Posterior vena cava (tissue), 2 donors: Measurements from ENCODE around the gene DAP3. TPM values are rescaled to one million over a fixed set of nuclear protein-coding genes. Genes with fewer than 3 reads are reported as not detected.
"Not testable (repeated sequence)": the region's sequence is repeated elsewhere in the genome, so short reads cannot be mapped to it uniquely, and the experiment has no call there.

Source experiments
- DNase-seq: peaks from one replicate; pipeline ENCODE4 v3.0.0-alpha.2; 2020; ENCODE audit warnings: low spot score
- intact Hi-C, 2 donors: fragments of 100-400 bp; cut with DNase I; formaldehyde crosslinking; loops; one replicate each; pipeline versions ENCODE4 v1.14.1 to v1.14.2; 2022 to 2023
- total RNA-seq, 2 donors: library from RNA; stranded (reverse); fragmentation: NEBNext Ultra II Directional; extraction: Animal tissue kit (Norgen Biotek cat#: 25700); gene quantifications; one replicate each; pipeline ENCODE4 v1.2.1, GENCODE V29; 2021
- donor health status: DM: yes; HTN: yes; CAD: no.
- donor health status: DM: yes; HTN: yes; CAD: no.

DAP3 gene
- total RNA-seq, 2 donors from 2014 or later = 62.6 to 66.7 TPM

DNA sequence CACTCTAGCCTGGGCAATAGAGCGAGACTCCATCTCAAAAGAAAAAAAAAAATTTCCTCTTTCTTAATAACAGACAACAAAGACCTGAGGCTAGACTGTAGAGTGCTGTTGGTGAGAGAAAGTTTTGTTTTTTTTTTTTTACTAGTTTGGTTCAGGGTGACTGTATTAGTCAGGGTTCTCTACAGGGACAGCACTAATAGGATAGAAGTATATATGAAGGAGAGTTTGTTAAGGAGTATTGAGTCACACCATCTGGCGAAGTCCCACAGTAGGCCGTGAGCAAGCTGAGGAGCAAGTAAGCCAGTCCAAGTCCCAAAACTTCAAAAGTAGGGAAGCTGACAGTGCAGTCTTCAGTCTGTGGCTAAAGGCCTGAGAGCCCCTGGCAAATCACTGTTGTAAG lies 22.6 kb downstream of the DAP3 start:
- DNase-seq = not testable (repeated sequence)

DNA sequence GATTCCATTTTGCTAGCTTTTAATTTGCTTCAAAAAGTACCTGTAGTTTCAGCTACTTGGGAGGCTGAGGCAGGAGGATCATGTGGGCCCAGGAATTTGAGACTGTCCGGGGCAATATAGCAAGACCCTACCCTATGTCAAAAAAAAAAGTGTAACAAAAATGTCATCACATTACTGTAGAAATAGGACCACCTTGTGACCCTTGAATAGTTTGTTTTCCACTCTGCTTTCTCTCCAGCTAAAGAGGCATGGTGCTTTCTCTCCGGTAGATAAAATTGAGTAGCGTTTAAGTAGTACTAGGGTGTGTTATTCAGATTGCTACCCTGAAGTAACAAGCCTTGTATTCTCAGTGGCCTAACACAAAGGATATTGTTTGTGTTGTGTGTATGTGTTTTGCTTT lies 23.7 kb downstream of the DAP3 start:
- intact Hi-C loops, DNase-seq: not testable (repeated sequence)

More for the DNA sequence above, 22.6 kb downstream of the DAP3 start:
- intact Hi-C loops = not testable (repeated sequence)

DNA sequence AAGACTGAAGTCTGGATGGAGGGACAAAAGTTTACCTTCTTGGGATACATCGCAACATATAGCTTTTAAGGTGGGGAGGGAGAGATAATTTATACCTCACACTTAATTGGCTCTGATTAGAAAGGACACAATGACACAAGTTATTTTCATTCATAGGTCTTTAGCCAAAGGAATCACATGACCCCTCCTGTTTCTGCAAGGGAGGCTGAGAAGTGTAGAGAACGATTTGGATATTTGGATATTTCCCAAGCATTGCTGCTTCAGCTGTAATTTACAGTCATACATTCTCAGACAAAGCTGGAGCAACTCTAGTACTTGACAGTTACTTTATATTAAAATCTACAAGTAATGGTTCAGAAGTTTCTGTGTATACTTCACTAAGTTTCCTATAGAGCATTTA lies 24.2 kb downstream of the DAP3 start:
- no peak for DNase-seq
- intact Hi-C loops = no loop called here

DNA sequence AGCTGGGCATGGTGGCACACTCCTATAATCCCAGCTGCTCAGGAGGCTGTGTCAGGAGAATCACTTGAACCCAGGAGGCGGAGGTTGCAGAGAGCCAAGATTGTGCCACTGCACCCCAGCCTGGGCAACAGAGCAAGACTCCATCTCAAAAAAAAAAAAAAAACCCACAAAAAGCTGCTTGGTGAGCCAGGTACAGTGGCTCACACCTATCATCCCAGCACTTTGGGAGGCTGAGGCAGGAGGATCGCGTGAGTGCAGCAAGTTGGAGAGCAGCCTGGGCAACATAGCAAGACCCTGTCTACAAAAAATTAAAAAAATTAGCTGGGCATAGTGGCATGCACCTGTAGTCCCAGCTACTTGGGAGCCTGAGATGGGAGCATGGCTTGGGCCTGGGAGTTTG lies 26.2 kb downstream of the DAP3 start:
- intact Hi-C loops, DNase-seq: not testable (repeated sequence)

DNA sequence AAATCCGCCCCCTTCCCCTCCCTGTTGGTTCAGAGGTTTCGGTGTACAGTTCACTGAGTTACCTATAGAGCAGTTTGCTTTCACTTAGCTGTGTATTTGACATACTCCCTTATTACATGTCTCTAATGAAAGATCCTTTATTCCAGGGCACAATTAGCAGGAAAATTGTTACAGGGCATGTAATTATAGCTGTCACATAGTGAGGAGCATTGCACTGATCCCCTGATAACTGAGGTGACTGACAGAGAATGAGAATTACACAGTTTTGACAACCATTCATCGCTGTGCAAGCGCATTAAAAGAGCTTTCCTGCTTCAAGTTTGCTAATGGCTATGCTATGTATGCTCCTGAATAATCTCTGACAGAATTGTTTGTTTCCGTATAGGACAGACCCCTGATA lies 26.9 kb downstream of the DAP3 start:
- DNase-seq = no peak
- intact Hi-C loops = no loop called here

DNA sequence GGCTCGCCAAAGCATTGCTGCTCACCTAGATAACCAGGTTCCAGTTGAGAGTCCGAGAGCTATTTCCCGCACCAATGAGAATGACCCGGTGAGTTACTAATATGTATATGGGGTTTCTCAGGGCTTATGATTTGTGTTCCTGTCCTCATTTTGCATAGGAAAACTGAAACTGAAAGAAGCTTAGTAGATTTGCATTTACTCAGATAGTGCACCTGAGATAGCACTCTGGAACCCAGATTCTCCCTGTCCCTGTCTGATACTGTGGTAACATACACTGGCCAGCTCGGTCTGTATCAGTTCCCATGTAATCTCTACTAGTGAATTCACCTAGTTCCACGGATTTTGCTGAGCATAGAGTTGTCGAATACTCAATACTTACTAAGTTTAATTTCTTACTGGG lies 28.1 kb downstream of the DAP3 start:
- intact Hi-C loops = no loop called here
- DNase-seq = no peak

DNA sequence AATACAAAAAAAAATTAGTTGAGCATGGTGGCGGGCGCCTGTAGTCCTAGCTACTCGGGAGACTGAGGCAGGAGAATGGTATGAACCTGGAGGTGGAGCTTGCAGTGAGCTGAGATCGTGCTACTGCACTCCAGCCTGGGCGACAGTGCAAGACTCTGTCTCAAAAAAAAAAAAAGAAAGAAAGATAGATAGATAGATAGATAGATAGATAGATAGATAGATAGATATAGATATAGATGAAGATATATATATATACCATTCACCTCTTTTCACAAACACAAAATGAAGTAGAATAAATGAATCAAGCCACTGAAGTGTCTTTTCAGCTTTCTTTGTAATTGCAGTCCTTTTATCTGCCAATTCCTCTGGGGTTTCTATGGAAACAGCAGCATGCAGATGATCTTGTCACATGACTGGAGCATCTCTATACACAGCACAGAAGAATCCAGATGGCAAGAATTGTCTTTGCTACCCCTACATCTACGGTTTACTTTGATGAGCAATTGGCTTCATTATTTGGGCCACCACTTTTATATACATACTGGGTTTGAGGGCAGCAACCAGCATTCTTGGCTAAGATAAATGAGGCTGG lies 29.7 kb downstream of the DAP3 start:
- DNase-seq, intact Hi-C loops: not testable (repeated sequence)

DNA sequence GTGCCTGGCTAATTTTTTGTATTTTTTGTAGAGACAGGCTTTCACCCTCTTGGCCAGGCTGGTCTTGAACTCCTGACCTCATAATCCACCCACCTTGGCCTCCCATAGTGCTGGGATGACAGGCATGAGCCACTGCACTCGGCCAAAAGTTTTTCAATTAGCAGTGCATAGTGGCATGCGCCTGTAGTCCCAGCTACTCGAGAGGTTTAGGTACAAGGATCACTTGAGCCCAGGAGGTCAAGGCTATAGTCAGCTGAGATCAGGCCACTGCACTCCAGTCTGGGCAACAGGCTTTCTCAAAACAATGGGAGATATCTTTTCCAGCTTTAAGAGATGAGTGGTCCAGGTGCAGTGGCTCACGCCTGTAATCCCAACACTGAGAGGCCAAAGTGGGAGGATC lies 30.8 kb downstream of the DAP3 start:
- DNase-seq = no peak
- intact Hi-C loops = no loop called here

DNA sequence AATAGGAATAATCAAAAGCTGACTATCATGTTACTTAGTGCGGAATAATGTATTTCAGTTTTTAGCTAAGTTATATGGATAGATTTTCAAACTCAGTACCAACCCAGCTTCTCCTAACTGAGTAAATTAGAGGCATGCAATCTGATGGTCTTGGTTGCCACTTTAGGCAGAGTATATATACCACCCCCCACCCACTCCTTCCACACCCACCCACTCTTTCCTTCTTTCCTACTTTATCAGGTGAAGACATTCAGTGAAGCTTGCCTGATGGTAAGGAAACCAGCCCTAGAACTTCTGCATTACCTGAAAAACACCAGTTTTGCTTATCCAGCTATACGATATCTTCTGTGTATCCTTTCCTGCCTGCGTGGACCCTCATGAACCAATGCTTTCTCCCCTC lies 36.3 kb downstream of the DAP3 start:
- no peak for DNase-seq
- intact Hi-C loops = no loop called here

DNA sequence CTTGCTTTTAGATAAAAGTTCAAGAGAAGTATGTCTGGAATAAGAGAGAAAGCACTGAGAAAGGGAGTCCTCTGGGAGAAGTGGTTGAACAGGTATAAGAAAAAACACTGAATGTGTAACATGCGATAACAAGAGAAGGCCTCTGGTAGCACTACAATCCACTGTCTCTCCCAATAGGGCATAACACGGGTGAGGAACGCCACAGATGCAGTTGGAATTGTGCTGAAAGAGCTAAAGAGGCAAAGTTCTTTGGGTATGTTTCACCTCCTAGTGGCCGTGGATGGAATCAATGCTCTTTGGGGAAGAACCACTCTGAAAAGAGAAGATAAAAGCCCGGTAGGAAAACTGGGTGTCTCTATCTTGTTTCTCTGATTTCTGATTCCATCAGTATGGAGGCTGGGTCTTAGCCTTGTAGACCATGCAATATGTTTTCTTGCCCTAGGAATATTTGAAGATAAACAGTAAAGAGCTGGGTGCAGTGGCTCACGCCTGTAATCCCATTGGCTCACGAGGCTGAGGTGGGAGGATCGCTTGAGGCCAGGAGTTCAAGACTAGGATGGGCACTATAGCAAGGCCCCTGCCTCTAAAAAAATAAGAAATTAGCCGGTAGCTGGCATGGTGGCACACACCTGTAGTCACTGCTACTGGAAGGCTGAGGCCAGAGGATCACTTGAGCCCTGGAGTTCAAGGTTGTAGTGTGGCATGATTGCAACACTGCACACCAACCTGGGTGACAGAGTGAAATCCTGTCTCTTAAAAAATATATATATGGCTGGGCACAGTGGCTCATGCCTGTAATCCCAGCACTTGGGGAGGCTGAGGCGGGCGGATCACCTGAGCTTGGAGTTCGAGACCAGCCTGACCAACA lies 40.4 kb downstream of the DAP3 start:
- no peak for DNase-seq

DNA sequence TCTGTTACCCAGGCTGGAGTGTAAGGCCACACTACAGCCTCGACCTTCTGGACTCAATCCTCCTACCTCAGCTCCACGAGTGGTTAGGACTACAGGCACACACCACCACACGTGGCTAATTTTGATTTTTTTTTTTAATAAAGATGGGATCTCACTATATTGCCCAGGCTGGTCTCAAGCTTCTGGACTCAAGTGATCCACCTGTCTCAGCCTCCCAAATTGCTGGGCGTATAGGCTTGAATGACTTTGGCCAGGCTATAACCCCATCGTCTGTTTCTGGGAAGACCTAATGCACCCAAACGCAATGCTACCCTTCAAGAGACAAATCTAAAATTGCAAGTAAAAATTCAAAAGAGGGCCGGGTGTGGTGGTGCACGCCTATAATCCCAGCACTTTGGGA lies 52.1 kb downstream of the DAP3 start:
- intact Hi-C loops = no loop called here
- no peak for DNase-seq

More for the DNA sequence above, 40.4 kb downstream of the DAP3 start:
- intact Hi-C loops = no loop called here

DNA sequence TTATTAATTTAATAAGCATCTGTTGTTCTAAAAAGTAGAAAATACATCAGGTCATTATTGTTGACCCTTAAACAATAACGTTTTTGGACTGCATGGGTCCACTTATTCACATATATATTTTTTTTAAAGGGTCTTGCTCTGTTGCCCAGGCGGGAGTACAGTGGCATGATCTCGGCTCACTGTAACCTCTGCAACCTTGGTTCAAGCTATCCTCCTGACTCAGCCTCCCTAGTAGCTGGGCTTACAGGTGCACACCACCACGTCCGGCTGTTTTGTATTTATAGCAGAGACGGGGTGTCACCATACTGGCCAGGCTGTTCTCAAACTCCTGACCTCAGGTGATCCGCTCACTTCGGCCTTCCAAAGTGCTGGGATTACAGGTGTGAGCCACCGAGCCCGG lies 53.0 kb downstream of the DAP3 start:
- intact Hi-C loops = no loop called here
- DNase-seq = no peak

DNA sequence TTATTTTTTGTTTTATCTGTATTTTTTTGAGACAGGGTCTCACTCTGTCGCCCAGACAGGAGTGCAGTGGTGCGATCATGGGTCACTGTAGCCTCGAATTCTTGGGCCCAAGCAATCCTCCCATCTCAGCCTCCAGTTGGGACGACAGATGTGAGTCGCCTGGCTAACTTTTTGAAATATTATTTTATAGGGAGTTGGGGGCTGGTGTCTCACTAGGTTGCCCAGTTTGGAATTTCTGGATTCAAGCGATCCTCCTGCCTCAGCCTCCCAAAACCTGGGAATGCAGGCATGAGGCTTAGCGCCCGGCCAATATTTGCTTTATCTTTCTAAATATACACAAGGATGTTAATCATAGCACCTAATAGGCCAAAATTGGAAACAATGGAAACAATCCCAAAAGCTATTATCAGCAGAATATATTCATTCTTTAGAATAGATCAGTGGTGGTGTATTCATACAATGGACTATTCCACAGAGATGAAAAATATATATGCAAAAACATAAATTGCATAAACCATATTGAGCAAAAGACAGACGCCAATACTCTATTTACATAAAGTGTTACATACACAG lies 55.9 kb downstream of the DAP3 start:
- intact Hi-C loops = no loop called here

DNA sequence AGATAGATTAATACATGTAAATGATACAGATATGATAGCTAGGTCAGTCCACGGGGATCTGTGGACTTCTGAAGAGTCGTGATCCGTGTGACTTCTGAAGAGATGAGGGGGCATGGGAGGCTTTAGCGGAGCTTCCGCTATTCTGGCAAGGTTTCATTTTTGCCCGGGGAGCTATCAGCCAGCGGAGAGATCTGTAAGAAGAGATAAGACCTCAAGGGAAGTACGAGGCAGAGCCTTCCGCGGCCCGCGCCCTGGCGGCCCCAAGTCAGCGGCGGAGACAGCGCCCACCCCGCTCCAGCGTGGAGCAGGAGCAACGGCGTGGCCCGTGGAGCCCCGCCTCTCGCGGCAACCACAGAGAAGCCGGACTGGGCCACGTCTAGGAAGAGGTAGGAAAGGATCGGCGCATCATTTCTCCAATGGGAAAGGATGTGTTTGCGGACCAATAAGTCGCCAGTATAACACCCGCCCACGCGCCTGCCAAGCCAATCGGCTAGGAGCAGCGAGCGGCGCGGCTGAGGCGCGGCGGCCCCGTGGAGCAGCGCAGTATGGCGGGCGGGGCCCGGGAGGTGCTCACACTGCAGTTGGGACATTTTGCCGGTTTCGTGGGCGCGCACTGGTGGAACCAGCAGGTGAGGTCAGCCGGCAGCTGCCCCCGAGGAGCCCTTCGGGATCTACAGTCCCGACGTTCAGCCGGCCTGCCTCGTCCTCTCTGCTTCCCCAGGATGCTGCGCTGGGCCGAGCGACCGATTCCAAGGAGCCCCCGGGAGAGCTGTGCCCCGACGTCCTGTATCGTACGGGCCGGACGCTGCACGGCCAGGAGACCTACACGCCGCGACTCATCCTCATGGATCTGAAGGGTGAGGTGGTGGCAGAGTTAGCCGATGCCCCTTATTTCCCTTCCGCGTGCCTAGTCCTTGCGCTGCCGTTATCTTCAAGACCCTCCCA lies 56.7 kb downstream of the DAP3 start:
- intact Hi-C loops = not testable (repeated sequence)
- DNase-seq = peak; percentile 99

More for the DNA sequence above, 55.9 kb downstream of the DAP3 start:
- DNase-seq = no peak

DNA sequence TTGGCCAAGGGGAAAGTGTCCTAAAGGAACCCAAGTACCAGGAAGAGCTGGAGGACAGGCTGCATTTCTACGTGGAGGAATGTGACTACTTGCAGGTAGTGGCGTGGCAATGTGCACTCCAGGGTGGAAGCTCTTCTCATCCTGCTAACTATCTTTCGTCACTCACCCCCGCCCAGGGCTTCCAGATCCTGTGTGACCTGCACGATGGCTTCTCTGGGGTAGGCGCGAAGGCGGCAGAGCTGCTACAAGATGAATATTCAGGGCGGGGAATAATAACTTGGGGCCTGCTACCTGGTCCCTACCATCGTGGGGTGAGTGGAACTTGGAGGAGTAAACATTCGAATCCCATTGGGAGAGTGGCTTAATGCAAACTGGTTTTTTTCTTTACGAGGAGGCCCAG lies 58.7 kb downstream of the DAP3 start:
- DNase-seq, intact Hi-C loops: not testable (repeated sequence)

DNA sequence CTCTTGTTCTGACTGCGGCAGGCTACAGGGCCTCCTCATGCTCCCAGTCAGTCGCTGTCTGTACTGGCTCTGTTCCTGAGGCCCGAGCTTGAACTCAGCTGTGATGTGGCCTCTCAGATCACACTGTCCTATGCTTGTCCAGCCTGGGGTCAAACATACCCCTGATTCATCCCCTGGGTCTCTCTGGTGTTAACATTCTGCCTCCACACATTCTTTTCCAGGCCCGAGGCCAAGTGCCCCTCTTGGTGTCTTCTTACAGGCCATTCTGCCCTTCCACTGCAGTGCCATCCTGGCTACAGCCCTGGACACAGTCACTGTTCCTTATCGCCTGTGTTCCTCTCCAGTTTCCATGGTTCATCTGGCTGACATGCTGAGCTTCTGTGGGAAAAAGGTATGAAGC lies 59.2 kb downstream of the DAP3 start:
- DNase-seq, intact Hi-C loops: not testable (repeated sequence)

DNA sequence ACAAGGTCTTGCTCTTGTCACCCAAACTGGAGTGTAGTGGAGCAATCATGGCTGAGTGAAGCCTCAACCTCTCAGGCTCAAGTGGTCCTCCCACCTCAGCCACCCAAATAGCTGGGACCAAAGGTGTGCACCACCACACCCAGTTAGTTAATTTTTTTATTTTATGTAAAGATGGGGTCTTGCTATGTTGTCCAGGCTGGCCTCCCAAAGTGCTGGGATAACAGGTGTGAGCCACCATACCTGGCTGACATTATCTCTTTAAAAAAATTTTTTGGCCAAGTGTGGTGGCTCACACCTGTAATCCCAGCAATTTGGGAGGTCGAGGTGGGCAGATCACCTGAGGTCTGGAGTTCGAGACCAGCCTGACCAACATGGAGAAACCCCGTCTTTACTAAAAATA lies 70.1 kb downstream of the DAP3 start:
- DNase-seq, intact Hi-C loops: not testable (repeated sequence)

DNA sequence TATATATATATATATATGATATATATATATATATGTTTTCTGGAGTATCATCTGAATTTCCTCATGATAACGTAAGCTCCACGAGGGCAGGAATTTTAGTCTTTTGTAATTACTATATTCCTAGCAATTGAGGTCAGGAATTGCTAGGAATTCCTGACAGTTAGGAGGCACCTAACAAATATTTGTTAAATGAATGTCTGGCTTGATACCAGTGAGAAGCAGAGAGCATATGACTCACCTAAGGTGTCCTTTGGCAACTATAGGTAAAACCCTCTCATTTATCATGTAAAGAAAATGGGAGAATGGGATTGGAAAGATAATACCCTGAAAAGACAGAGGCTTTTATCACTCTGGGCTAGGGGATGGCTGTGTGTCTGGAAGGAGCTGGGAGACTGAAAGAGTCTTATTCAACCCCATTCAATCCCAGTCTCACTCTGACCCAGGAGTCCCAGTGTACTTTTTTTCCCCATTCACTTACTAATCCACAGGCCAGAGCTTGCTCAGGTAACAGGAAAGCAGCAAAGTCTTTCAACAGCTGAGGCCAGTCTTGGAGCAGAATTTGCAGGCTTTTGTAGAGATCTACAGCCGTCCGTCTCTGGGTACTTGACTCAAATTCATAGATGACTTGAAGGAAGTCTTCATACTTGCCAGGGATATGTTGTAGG lies 71.2 kb downstream of the DAP3 start:
- intact Hi-C loops = no loop called here
- DNase-seq = no peak
